Brain microvascular endothelial cell (primary cell): ENCODE measurements around the gene SCN3B.
A peak's percentile ranks its signal among the peaks of the same experiment; 100 is the strongest.

ENCODE experiments used
- DNase-seq: peaks from one replicate; pipeline ENCODE4 v3.0.0-alpha.2; 2020
- H3K27ac ChIP-seq: fragments of 250-450 bp; sonication (Bioruptor Pico); 2 replicates; pipeline ENCODE4 v1.5.1; 2020; ENCODE audit warnings: mild to moderate bottlenecking, moderate library complexity
- H3K27me3 ChIP-seq: fragments of 250-450 bp; sonication (Bioruptor Pico); replicated peaks from 2 replicates; pipeline ENCODE4 v1.5.1; 2020; ENCODE audit warnings: mild to moderate bottlenecking
- H3K36me3 ChIP-seq: fragments of 250-450 bp; sonication (Bioruptor Pico); replicated peaks from 2 replicates; pipeline ENCODE4 v1.5.1; 2020; ENCODE audit warnings: mild to moderate bottlenecking
- H3K4me3 ChIP-seq: 2 replicates; pipeline ENCODE4 v1.5.1; 2011; ENCODE audit warnings: low read depth, mild to moderate bottlenecking, control low read depth, low read length, moderate library complexity
- CTCF ChIP-seq: IDR thresholded peaks from 2 replicates; pipeline ENCODE4 v1.5.1; 2011; ENCODE audit warnings: low read depth, mild to moderate bottlenecking, moderate library complexity, low read length, control low read depth, inconsistent platforms; ENCODE audit errors: missing control alignments
- in situ Hi-C: cut with HindIII; loops from 2 replicates; pipeline ENCODE4 v1.10.0; 2017; ENCODE audit warnings: low sequenced_read_pairs, low pct_ligation_motif_present

Gene SCN3B

GRCh38 chr11:123608371-123608770, 46.1 kb downstream of the SCN3B start:
- Histone ChIP-seq H3K36me3 (peaks cover 7% of the 10 kb centered on the region), H3K4me3 (no peak overlapping the region)
- no peak for DNase-seq

GRCh38 chr11:123607781-123608180, 46.6 kb downstream of the SCN3B start:
- no peak overlapping the region for H3K4me3 ChIP-seq
- TF ChIP-seq CTCF, result no peak
- no peaks in the 10 kb centered on the region for H3K27me3 ChIP-seq
- H3K36me3 ChIP-seq, result peaks cover 7% of the 10 kb centered on the region
- no peak overlapping the region for H3K27ac ChIP-seq
- in situ Hi-C loops, result no loop called here
- no peak for DNase-seq

More at GRCh38 chr11:123608371-123608770, 46.1 kb downstream of the SCN3B start:
- no peaks in the 10 kb centered on the region for H3K27me3 ChIP-seq
- in situ Hi-C loops, result no loop called here
- H3K27ac ChIP-seq, result no peak overlapping the region
- TF ChIP-seq CTCF, result no peak

- no peak for TF ChIP-seq CTCF
- peaks cover 4% of the 10 kb centered on the region for H3K36me3 ChIP-seq
- in situ Hi-C loops, result no loop called here
- H3K27ac ChIP-seq, result no peak overlapping the region
- DNase-seq, result no peak
- no peaks in the 10 kb centered on the region for H3K27me3 ChIP-seq
- H3K4me3 ChIP-seq, result no peak overlapping the region
Observed at GRCh38 chr11:123603666-123604065, 50.8 kb downstream of the SCN3B start.

- H3K36me3 ChIP-seq, result peaks cover 4% of the 10 kb centered on the region
- in situ Hi-C loops, result no loop called here
- no peak overlapping the region for H3K27ac ChIP-seq
- DNase-seq, result no peak
- H3K27me3 ChIP-seq, result no peaks in the 10 kb centered on the region
- no peak overlapping the region for H3K4me3 ChIP-seq
- TF ChIP-seq CTCF, result no peak
Observed at GRCh38 chr11:123601743-123602142, 52.7 kb downstream of the SCN3B start.

GRCh38 chr11:123601136-123601535, 53.3 kb downstream of the SCN3B start:
- DNase-seq, result peak; percentile 14
- no peak overlapping the region for H3K4me3 ChIP-seq
- H3K27me3 ChIP-seq, result no peaks in the 10 kb centered on the region
- TF ChIP-seq CTCF, result no peak
- H3K36me3 ChIP-seq, result peaks cover 4% of the 10 kb centered on the region
- in situ Hi-C loops, result no loop called here
- no peak overlapping the region for H3K27ac ChIP-seq

GRCh38 chr11:123597859-123598258, 56.6 kb downstream of the SCN3B start:
- Histone ChIP-seq H3K27ac (no peak overlapping the region), H3K4me3 (no peak overlapping the region), H3K27me3 (no peaks in the 10 kb centered on the region), H3K36me3 (no peaks in the 10 kb centered on the region)
- in situ Hi-C loops, result no loop called here
- no peak for DNase-seq
- peak; percentile 30 for TF ChIP-seq CTCF
